Activated T-cell treated with anti-CD3 and anti-CD28 coated beads, Interleukin-2, amount 50 U/mL, for 72 hours (primary cell): ENCODE results near the gene IKZF1. TPM values are rescaled to one million over a fixed set of nuclear protein-coding genes. Genes with fewer than 3 reads are reported as not detected.
"Not testable (repeated sequence)": the region's sequence is repeated elsewhere in the genome, so short reads cannot be mapped to it uniquely, and the experiment has no call there.

Source experiments
- ATAC-seq, 2 donors: fragments of 150-1000 bp; cut with Tn5 transposase; replicated peaks in 1 of 2; 2 replicates each; pipeline ENCODE4 v1.10.0; 2021; ENCODE audit warnings: moderate library complexity in 2 of 2, mild to moderate bottlenecking in 1 of 2
- DNase-seq, 2 donors: peaks; one replicate each; pipeline ENCODE4 v3.0.0; 2021 to 2022; ENCODE audit warnings: mixed read lengths in 1 of 2
- H3K27ac Mint-ChIP-seq: one replicate; pipeline ENCODE4 v1.8.0; 2022; ENCODE audit warnings: mild to moderate bottlenecking, moderate library complexity, mixed read lengths
- H3K27me3 Mint-ChIP-seq: one replicate; pipeline ENCODE4 v1.8.0; 2022; ENCODE audit warnings: low read depth, mixed read lengths
- H3K36me3 Mint-ChIP-seq, 2 donors: one replicate each; pipeline ENCODE4 v1.8.0; 2022; ENCODE audit warnings: mixed read lengths in 2 of 2, mild to moderate bottlenecking in 1 of 2; ENCODE audit not compliant: insufficient read depth in 2 of 2
- H3K4me1 Mint-ChIP-seq: one replicate; pipeline ENCODE4 v1.8.0; 2022; ENCODE audit warnings: low read depth, mixed read lengths
- H3K4me3 Mint-ChIP-seq, 2 donors: one replicate each; pipeline ENCODE4 v1.8.0; 2022; ENCODE audit warnings: mild to moderate bottlenecking in 2 of 2, mixed read lengths in 2 of 2, moderate library complexity in 2 of 2
- H3K9me3 Mint-ChIP-seq, 2 donors: one replicate each; pipeline ENCODE4 v1.8.0; 2022; ENCODE audit warnings: mixed read lengths in 2 of 2
- total RNA-seq, 2 donors: library from RNA; stranded (reverse); gene quantifications; one replicate each; pipeline ENCODE4 v1.2.3, GENCODE V29; 2022

Gene IKZF1
- total RNA-seq, 2 donors from 2014 or later: 427 to 504 TPM

DNA sequence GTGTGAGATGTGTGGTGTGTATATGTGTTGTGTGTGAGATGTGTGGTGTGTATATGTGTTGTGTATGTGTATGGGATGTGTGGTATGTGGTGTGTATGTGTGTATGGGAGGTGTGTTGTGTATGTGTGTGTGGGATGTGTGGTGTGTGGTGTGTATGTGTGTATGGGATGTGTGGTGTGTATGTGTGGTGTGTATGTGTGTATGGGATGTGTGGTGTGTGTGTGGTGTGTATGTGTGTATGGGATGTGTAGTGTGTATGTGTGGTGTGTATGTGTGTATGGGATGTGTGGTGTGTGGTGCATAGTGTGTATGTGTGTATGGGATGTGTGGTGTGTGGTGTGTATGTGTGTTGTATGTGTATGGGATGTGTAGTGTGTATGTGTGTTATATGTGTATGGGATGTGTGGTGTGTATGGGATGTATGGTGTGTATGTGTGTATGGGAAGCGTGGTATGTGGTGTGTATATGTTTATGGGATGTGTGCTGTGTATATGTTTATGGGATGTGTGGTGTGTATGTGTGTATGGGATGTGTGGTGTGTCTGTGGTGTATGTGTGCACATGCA, 30.8 kb downstream of the IKZF1 start:
- Mint-ChIP-seq H3K36me3 (peaks cover 19 to 30% of the 10 kb centered on the region in 2 donors), H3K27ac (no peak overlapping the region), H3K4me3 (no peak overlapping the region), H3K4me1 (peaks cover 28% of the 10 kb centered on the region), H3K9me3 (no peaks in the 10 kb centered on the region), H3K27me3 (no peaks in the 10 kb centered on the region)
- DNase-seq (no peak), ATAC-seq (no peak)

DNA sequence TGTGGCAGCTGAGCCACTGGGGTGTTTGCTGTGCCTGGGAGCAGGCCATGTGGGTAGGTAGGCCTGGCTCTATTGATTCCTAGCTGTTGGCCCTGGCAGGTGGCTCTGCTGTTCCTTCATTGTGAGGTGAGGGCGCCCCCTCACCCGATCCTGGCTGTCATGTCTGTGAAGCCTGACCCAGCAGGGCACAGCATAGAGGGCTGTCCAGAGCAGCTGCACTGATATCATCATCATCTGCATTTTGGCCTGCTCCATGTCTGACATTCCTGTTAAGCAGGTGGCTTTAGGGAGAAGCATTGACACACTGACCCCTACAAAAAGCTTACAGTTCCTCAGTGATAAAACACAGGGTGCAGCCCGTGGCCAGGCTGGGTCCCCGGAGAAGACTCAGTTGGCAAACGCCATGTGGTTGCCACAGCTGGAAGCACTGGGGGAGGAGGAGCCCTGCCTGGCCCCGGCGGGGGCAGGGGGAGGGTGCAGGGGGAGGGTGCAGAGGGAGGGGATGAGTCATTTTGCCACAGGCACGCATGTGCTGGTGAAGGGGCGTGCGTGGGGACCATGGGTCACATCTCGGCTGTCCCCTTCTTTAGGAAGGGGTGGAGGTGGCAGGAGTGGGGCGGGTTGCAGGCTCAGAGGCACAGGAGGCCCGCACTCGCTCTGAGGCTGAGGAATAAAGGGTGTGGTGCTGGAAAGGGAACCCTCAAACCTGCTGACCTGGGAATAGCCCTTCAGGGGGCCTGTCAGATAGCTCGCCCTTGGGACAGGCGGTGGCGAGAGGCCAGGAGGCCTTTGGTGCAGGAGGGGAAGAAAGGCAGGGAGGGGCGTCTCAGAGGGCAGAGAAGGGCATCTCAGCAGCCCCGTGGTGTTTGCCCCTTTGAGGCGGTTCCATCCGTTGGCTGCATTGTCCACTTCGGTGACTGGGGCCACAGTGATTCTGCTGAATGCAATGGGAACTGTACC, 31.6 kb downstream of the IKZF1 start:
- Mint-ChIP-seq H3K9me3 (no peaks in the 10 kb centered on the region), H3K27me3 (no peaks in the 10 kb centered on the region), H3K4me3 (no peak overlapping the region), H3K27ac (no peak overlapping the region), H3K4me1 (peaks cover 20% of the 10 kb centered on the region), H3K36me3 (peaks cover 14 to 24% of the 10 kb centered on the region in 2 donors)
- DNase-seq (peak; percentile 88 to 90), ATAC-seq (peak; percentile 62 to 63)

DNA sequence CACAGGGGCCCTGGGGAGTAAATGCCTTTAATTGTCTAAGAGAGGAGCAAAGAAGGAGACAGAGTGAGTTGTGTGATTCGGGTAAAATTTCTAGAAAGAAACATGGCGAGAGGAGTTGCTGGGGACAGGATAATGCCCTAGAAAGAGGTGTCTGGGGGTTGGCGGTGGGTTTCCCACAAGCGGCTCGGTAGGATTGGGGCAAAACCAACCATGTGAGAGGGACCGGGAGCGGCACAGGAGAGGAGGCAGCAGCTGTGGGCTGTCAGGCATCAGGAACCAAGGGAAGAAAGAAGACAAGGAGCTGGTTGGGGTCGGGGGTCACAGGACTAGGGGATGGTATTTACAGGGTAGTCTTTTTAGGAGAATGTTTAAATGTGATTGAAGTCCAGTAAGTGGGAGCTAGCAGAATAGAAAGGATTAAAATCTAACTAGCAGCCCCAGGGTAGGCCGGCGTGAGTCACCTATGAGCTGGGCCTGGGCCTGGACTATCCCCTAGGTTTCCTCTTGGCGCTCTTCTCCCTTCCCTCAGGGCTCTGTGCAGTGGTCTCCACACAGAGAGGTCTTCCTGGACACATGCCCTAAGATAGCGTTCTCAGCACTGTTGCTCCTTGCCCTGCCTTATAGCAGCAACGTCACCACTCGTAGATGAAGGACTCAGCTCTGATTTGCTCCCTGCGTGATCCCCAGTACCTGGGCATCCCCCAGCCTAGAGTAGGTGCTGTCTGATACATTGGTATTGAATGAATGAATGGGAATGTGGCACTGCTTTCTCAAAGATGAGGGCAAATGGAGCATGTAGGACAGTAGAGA, 32.6 kb downstream of the IKZF1 start:
- Mint-ChIP-seq H3K9me3 (no peaks in the 10 kb centered on the region), H3K4me1 (peaks cover 10% of the 10 kb centered on the region), H3K27me3 (no peaks in the 10 kb centered on the region), H3K27ac (no peak overlapping the region), H3K36me3 (peaks cover 16 to 24% of the 10 kb centered on the region in 2 donors), H3K4me3 (no peak overlapping the region)
- DNase-seq (peak in 1 of 2 donors; percentile 54), ATAC-seq (peak; percentile 5 to 10)

DNA sequence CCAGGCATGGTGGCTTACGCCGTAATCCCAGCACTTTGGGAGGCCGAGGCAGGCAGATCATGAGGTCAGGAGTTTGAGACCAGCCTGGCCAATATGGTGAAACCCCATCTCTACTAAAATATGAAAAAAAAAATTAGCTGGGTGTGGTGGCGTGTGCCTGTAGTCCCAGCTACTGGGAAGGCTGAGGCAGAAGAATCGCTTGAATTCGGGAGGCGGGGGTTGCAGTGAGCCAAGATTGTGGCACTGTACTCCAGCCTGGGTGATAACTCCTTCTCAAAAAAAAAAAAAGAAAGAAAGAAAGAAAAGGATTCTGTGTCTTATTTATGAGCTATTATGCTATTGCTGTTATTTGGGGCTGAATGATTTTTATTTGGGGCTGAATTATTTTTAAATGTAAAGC, 35.0 kb downstream of the IKZF1 start:
- not testable (repeated sequence) for H3K27ac Mint-ChIP-seq, H3K4me1 Mint-ChIP-seq, H3K27me3 Mint-ChIP-seq, H3K9me3 Mint-ChIP-seq, H3K4me3 Mint-ChIP-seq, DNase-seq, ATAC-seq
- H3K36me3 Mint-ChIP-seq: peaks cover 29 to 44% of the 10 kb centered on the region in 2 donors

DNA sequence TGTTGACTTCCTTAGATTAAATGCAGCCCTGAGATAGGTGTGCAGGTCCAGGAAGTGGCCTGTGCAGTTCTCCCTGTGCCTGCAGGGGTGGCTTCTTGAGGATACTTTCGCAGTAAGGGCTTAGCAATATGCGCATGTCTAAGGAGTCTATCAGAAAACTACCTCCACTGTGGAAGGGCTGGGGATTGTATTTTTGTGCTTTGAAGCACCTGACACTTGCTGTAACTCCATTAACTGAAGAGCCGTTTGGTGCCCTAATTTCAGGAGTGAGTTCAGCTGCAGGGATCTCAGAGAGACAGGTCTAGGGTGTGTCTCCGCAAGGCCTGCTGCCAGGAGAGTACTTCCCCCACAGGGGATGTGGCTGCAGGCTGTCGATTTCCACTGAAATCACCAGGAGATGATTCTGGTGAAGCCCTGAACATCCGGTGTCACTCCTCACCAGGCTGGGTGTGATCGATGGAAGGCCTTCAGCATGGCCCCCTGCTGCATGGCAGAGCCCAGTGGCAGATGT, 35.5 kb downstream of the IKZF1 start:
- ATAC-seq: peak; percentile 41 to 44
- peaks cover 0 to 4% of the 10 kb centered on the region in 2 donors for H3K9me3 Mint-ChIP-seq
- no peaks in the 10 kb centered on the region for H3K4me1 Mint-ChIP-seq

DNA sequence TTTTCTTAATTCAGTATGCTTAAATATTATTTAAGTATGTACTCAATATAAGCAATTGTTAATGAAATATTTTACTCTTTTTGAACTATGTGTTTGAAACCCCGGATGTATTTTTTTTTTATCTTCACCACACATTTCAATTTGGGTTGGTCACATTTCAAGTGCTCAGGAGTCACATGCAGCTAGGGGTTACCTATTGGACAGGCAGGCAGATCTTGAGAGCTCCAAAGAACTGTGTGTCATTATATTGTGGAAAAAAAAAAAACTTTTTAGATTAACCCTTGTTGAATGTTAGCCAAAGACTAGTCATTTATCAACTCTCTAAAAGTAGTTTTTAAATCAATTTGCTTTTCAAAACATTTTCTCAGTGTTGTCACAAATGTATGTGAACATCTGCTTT, 37.2 kb downstream of the IKZF1 start:
- DNase-seq (no peak), ATAC-seq (peak; percentile 37 to 48)
- H3K9me3 Mint-ChIP-seq: peaks cover 0 to 4% of the 10 kb centered on the region in 2 donors
- peak overlapping the region; percentile 99 for H3K27ac Mint-ChIP-seq
- H3K27me3 Mint-ChIP-seq: no peaks in the 10 kb centered on the region
- H3K36me3 Mint-ChIP-seq: peaks cover 30 to 45% of the 10 kb centered on the region in 2 donors
- no peaks in the 10 kb centered on the region for H3K4me1 Mint-ChIP-seq
- peak overlapping the region in 1 of 2 donors; percentile 80 for H3K4me3 Mint-ChIP-seq

More for the DNA sequence above, 35.5 kb downstream of the IKZF1 start:
- H3K36me3 Mint-ChIP-seq: peaks cover 30 to 47% of the 10 kb centered on the region in 2 donors
- no peak overlapping the region for H3K27ac Mint-ChIP-seq
- H3K27me3 Mint-ChIP-seq: no peaks in the 10 kb centered on the region
- DNase-seq: peak; percentile 69 to 72
- no peak overlapping the region for H3K4me3 Mint-ChIP-seq

DNA sequence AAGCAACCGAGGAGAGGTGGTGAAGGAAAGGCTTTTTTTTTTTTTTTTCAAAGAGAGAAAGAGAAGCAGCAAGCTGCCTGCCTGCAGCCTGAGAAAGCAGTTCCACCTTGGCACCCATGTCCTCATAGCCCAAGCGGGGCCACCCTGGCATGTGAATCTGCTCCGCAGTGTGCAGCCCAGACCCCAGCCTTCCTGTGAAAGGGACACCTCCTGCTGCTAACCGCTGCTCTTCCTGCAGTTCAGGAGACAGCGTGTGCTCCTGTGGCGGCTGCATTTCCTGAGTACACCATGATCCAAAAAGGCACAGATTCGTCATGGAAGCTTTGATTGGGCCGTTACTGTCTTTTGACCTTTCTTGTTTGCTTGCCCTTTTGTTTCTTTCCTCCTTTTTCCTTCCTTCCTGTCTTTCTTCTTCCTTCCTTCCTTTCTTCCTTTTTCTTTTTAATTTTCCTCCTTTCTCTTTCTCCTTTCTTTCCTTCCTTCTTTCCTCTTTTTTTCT, 38.1 kb downstream of the IKZF1 start:
- H3K4me3 Mint-ChIP-seq: peak overlapping the region in 1 of 2 donors; percentile 80
- H3K27me3 Mint-ChIP-seq: no peaks in the 10 kb centered on the region
- H3K4me1 Mint-ChIP-seq: no peaks in the 10 kb centered on the region
- H3K27ac Mint-ChIP-seq: peak overlapping the region; percentile 99
- ATAC-seq: peak; percentile 30 to 51
- H3K9me3 Mint-ChIP-seq: peaks cover 0 to 4% of the 10 kb centered on the region in 2 donors
- no peak for DNase-seq
- peaks cover 28 to 40% of the 10 kb centered on the region in 2 donors for H3K36me3 Mint-ChIP-seq

DNA sequence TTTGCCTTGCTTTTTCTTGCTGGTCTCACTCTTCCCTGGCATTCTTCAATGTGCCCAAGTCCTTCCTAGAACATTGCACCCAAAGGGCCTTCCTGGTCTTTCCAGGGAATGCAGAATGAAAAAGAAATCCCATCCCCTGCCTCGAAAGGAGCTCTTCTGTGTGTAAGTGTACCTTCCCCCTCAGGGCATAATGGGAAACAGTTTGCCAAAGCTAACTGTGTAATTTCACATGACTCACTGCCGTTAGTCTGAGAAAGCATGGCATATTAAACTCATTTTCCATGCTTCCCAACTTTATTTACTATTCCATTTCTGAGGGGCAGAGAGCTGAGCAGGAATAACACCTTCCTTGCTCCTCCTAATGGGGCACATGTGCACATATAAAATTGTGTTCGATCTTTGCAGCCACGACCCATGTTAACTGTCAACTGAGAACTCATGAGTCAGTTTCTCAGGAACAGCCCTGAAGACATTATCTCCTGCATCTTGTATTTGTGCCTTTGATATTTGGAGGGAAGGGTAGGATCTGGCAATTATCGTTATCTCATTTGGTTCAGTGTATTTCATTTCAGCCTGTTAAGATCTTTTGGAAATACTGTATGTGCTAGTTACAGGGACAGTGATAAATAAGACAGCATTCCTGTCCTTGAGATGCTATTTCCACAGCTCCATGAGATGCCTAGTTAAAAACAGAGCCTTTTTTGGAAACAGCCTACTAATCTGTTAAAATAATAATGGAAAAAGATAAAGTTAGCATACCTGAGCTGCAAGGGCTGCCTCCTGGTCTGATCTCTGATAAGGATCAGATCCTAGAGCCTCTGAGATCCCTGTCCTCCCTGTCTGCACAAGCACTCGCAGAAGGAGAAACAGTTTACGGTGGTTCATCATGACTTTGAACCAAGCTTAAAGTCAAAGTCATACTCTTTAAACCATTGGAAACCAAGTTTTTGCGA, 42.3 kb downstream of the IKZF1 start:
- peak overlapping the region; percentile 65 to 92 for H3K4me3 Mint-ChIP-seq
- peak overlapping the region; percentile 100 for H3K27ac Mint-ChIP-seq

DNA sequence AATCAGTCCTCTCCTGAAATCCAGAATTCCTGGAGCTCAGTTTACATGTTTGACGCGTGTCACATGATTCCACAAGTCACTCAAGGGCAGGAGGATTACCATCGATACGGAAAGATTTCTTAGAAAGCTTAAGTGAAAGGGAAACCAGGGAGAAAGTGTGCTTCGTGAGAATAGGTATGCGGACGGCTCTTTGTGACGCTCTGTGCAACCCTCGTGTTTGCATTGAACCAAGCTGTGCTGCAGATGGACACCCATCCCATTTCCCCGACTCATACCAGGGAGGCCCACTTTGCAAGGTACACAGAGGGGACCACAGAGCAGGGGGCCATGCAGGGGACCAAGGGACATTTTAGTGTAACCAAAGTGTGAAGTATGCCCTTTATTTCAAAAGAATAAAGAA, 43.2 kb downstream of the IKZF1 start:
- DNase-seq (peak in 1 of 2 donors; percentile 59), ATAC-seq (peak in 1 of 2 donors; percentile 5)
- Mint-ChIP-seq H3K27me3 (no peaks in the 10 kb centered on the region), H3K4me3 (peak overlapping the region; percentile 65 to 92), H3K27ac (peak overlapping the region; percentile 100), H3K36me3 (peaks cover 39 to 54% of the 10 kb centered on the region in 2 donors), H3K9me3 (peaks cover 3 to 4% of the 10 kb centered on the region in 2 donors), H3K4me1 (peaks cover under 1% of the 10 kb centered on the region)

More for the DNA sequence above, 42.3 kb downstream of the IKZF1 start:
- no peaks in the 10 kb centered on the region for H3K27me3 Mint-ChIP-seq
- DNase-seq (no peak), ATAC-seq (peak in 1 of 2 donors; percentile 4)
- H3K9me3 Mint-ChIP-seq: peaks cover 3 to 4% of the 10 kb centered on the region in 2 donors
- no peaks in the 10 kb centered on the region for H3K4me1 Mint-ChIP-seq
- peaks cover 38 to 56% of the 10 kb centered on the region in 2 donors for H3K36me3 Mint-ChIP-seq

DNA sequence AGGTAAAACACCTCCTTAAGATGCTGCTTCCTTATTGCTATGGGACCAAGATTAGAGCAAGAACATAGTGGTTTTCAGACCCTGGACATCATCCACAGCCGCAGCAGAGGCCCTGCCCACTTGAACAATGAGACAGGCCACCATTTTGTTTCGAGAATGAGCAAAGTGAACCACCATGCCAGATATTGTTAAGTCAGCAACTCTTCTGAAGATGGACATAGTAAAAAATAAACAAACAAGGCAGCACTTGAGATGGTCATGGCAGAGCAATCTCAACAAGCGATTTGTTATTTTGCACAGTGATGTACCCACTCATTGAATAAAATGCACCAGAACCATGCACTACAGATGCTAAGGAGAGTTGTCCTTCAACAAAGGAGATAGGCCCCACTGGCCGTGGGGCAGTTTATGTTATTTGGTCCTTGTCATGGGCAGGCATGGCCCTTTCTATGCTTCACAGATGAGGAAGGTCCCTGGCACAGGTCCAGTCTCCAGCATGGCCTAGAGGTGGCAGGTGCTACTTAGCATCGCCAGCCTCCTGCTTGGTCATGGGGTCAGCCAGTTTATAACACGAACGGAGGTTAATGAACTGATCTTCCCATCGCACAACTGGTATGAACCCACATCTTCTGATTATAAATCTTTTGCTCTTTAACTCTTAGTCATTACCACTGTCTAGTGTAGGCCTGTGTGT, 44.1 kb downstream of the IKZF1 start:
- Mint-ChIP-seq H3K36me3 (peaks cover 32 to 53% of the 10 kb centered on the region in 2 donors), H3K27ac (peak overlapping the region; percentile 100), H3K4me1 (peaks cover 10% of the 10 kb centered on the region), H3K4me3 (peak overlapping the region; percentile 65 to 92), H3K9me3 (peaks cover 3 to 4% of the 10 kb centered on the region in 2 donors), H3K27me3 (no peaks in the 10 kb centered on the region)
- DNase-seq (no peak), ATAC-seq (no peak)

DNA sequence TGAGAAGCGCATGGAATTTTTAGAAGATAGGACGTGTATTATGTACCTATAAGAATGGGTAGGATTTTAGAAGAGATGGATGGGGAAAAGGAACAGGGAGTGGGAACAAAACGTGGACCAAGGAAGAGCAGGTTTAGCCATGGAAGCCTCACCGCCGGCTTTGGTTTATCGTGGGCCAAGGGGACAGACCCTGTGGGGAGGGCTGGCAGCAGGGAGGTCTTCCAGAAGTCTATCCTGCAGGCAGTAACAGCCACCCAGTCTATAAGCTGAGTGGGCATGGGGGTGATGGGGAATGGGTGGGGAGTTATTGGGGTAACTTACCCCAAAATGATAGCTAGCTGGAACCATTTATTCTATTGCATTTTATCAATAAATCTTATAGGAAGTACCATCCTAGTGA, 44.9 kb downstream of the IKZF1 start:
- H3K9me3 Mint-ChIP-seq: peaks cover 2 to 3% of the 10 kb centered on the region in 2 donors
- DNase-seq: no peak
- H3K4me3 Mint-ChIP-seq: peak overlapping the region; percentile 65 to 92
- H3K4me1 Mint-ChIP-seq: peaks cover 18% of the 10 kb centered on the region
- no peak for ATAC-seq
- peaks cover 28 to 52% of the 10 kb centered on the region in 2 donors for H3K36me3 Mint-ChIP-seq
- no peaks in the 10 kb centered on the region for H3K27me3 Mint-ChIP-seq
- H3K27ac Mint-ChIP-seq: peak overlapping the region; percentile 100
